ENCODE data around the gene PIMREG.

The PIMREG gene

GRCh38 chr17:6437956-6438355 lies 6.3 kb upstream of the PIMREG start:
- in situ Hi-C loops (cut with HindIII; ENCODE audit: low sequenced_read_pairs), result no loop called here

GRCh38 chr17:6439951-6440350 lies 4.3 kb upstream of the PIMREG start:
- in situ Hi-C loops (cut with HindIII; ENCODE audit: low sequenced_read_pairs), result no loop called here

- in situ Hi-C loops (cut with HindIII; ENCODE audit: low sequenced_read_pairs), result no loop called here
Measured at GRCh38 chr17:6442775-6443174, 1.5 kb upstream of the PIMREG start.

GRCh38 chr17:6444571-6445335 lies 498 bp downstream of the PIMREG start:
- in situ Hi-C loops (cut with HindIII; ENCODE audit: low sequenced_read_pairs), result no loop called here

- in situ Hi-C loops (cut with HindIII; ENCODE audit: low sequenced_read_pairs), result no loop called here
Measured at GRCh38 chr17:6446516-6447100, 2.4 kb downstream of the PIMREG start.

- in situ Hi-C loops (cut with HindIII; ENCODE audit: low sequenced_read_pairs), result no loop called here
Measured at GRCh38 chr17:6448473-6448872, 4.2 kb downstream of the PIMREG start.

- in situ Hi-C loops (cut with HindIII; ENCODE audit: low sequenced_read_pairs), result no loop called here
Measured at GRCh38 chr17:6449307-6449706, 5.1 kb downstream of the PIMREG start.

GRCh38 chr17:6450926-6451832 lies 6.9 kb downstream of the PIMREG start:
- in situ Hi-C loops (cut with HindIII; ENCODE audit: low sequenced_read_pairs), result no loop called here

GRCh38 chr17:6452471-6453266 lies 8.4 kb downstream of the PIMREG start:
- in situ Hi-C loops (cut with HindIII; ENCODE audit: low sequenced_read_pairs), result no loop called here

- in situ Hi-C loops (cut with HindIII; ENCODE audit: low sequenced_read_pairs), result no loop called here
Measured at GRCh38 chr17:6453279-6454024, 9.2 kb downstream of the PIMREG start.

GRCh38 chr17:6454495-6455320 lies 10.5 kb downstream of the PIMREG start:
- in situ Hi-C loops (cut with HindIII; ENCODE audit: low sequenced_read_pairs), result no loop called here

- in situ Hi-C loops (cut with HindIII; ENCODE audit: low sequenced_read_pairs), result no loop called here
Measured at GRCh38 chr17:6455321-6455705, 11.1 kb downstream of the PIMREG start.

- in situ Hi-C loops (cut with HindIII; ENCODE audit: low sequenced_read_pairs), result no loop called here
Measured at GRCh38 chr17:6456321-6456720, 12.1 kb downstream of the PIMREG start.

- in situ Hi-C loops (cut with HindIII; ENCODE audit: low sequenced_read_pairs), result no loop called here
Measured at GRCh38 chr17:6456914-6457687, 12.8 kb downstream of the PIMREG start.

- in situ Hi-C loops (cut with HindIII; ENCODE audit: low sequenced_read_pairs), result no loop called here
Measured at GRCh38 chr17:6457688-6458459, 13.6 kb downstream of the PIMREG start.

GRCh38 chr17:6458460-6458950 lies 14.2 kb downstream of the PIMREG start:
- in situ Hi-C loops (cut with HindIII; ENCODE audit: low sequenced_read_pairs), result no loop called here

- in situ Hi-C loops (cut with HindIII; ENCODE audit: low sequenced_read_pairs), result no loop called here
Measured at GRCh38 chr17:6460531-6461161, 16.4 kb downstream of the PIMREG start.
